Measurements from ENCODE around the gene PLB1.
"Not testable (repeated sequence)": the region's sequence is repeated elsewhere in the genome, so short reads cannot be mapped to it uniquely, and the experiment has no call there.

PLB1 gene

GRCh38 chr2:28652217-28652616, 156.4 kb downstream of the PLB1 start:
- DNase-seq, result no peak

- no peak for DNase-seq
Observed at GRCh38 chr2:28653892-28654662, 158.2 kb downstream of the PLB1 start.

GRCh38 chr2:28654663-28655320, 158.9 kb downstream of the PLB1 start:
- no peak for DNase-seq

- DNase-seq, result no peak
Observed at GRCh38 chr2:28656937-28657615, 161.2 kb downstream of the PLB1 start.

GRCh38 chr2:28658369-28658768, 162.5 kb downstream of the PLB1 start:
- DNase-seq, result no peak

- DNase-seq, result no peak
Observed at GRCh38 chr2:28659127-28659526, 163.3 kb downstream of the PLB1 start.

GRCh38 chr2:28661589-28662001, 165.7 kb downstream of the PLB1 start:
- no peak for DNase-seq

GRCh38 chr2:28662044-28662443, 166.2 kb downstream of the PLB1 start:
- DNase-seq, result no peak

GRCh38 chr2:28662468-28663181, 166.8 kb downstream of the PLB1 start:
- DNase-seq, result no peak

- no peak for DNase-seq
Observed at GRCh38 chr2:28663359-28663758, 167.5 kb downstream of the PLB1 start.

GRCh38 chr2:28664120-28664842, 168.4 kb downstream of the PLB1 start:
- DNase-seq, result no peak

- no peak for DNase-seq
Observed at GRCh38 chr2:28665041-28665704, 169.3 kb downstream of the PLB1 start.

GRCh38 chr2:28665811-28666377, 170.0 kb downstream of the PLB1 start:
- DNase-seq, result not testable (repeated sequence)

GRCh38 chr2:28666496-28667184, 170.8 kb downstream of the PLB1 start:
- DNase-seq, result no peak

- no peak for DNase-seq
Observed at GRCh38 chr2:28667261-28667660, 171.4 kb downstream of the PLB1 start.

GRCh38 chr2:28668106-28668814, 172.4 kb downstream of the PLB1 start:
- DNase-seq, result no peak

GRCh38 chr2:28668880-28669279, 173.0 kb downstream of the PLB1 start:
- DNase-seq, result no peak

GRCh38 chr2:28670856-28671255, 175.0 kb downstream of the PLB1 start:
- no peak for DNase-seq

GRCh38 chr2:28673338-28673737, 177.5 kb downstream of the PLB1 start:
- DNase-seq, result no peak

- DNase-seq, result no peak
Observed at GRCh38 chr2:28674062-28674712, 178.3 kb downstream of the PLB1 start.

All from CD4-positive, alpha-beta T cell treated with Interleukin-1 beta for 1 hour (primary cell).